ENCODE data around the gene C9orf153.
A peak's percentile ranks its signal among the peaks of the same experiment; 100 is the strongest.

Gene C9orf153

DNA sequence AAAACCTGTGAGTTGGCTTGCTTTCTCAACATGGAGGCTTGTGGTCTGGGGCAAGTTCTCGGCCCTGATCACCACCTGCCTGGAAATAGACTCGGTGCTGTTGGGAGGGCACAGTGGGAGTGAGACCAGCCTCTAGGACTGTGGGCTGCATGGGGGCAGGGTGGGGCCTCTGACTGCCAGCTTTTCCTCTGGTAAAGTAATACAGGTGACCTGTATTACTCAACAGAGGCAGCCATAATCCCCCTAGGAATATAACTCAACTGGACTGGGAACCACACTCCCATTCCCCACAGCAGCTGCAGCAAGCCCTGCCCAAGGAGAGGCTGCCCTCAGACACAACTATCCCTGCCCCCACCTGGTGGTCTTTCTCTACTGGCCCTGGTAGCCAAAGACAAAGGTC is 72.8 kb downstream of the C9orf153 start:
- Histone ChIP-seq H3K18ac (ENCODE audit: low read length) (no peak overlapping the region), H3K9me3 (replicated peaks in 1 of 2; ENCODE audit: control insufficient read depth in 2 of 2, insufficient read depth in 1 of 2, low read depth in 1 of 2, low read length in 2 of 2) (no peaks in the 10 kb centered on the region), H3K79me1 (ENCODE audit: low read depth, low read length) (no peaks in the 10 kb centered on the region), H3K4me2 (ENCODE audit: insufficient read depth, low read length, poor library complexity, severe bottlenecking) (no peak overlapping the region), H3K4ac (ENCODE audit: low read length) (no peak overlapping the region), H3K4me3 (ENCODE audit: low read length in 2 of 2) (no peak overlapping the region), H4K8ac (ENCODE audit: low read depth, low read length) (no peak overlapping the region), H2AFZ (ENCODE audit: low read length) (peak overlapping the region; percentile 68), H3K9ac (ENCODE audit: low read depth, low read length, poor library complexity) (no peak overlapping the region), H2BK15ac (ENCODE audit: low read length) (no peak overlapping the region), H2BK5ac (ENCODE audit: low read length) (no peak overlapping the region), H3K14ac (ENCODE audit: low read length) (no peak overlapping the region), H2BK120ac (ENCODE audit: low read depth, low read length) (no peak overlapping the region), H2AK5ac (ENCODE audit: low read depth, low read length) (no peak overlapping the region), H3K27ac (replicated peaks; ENCODE audit: low read length) (no peak overlapping the region), H3K23ac (ENCODE audit: low read depth, low read length, poor library complexity) (no peak overlapping the region), H2BK12ac (ENCODE audit: low read length) (no peak overlapping the region), H3K36me3 (replicated peaks in 1 of 2; ENCODE audit: control insufficient read depth in 2 of 2, insufficient read depth in 2 of 2, low read length in 2 of 2) (no peaks in the 10 kb centered on the region), H3K4me1 (ENCODE audit: control insufficient read depth in 2 of 2, insufficient read depth in 1 of 2, low read depth in 1 of 2, low read length in 2 of 2) (no peaks in the 10 kb centered on the region), H4K91ac (ENCODE audit: low read depth, low read length, poor library complexity) (no peak overlapping the region), H3K27me3 (ENCODE audit: control insufficient read depth in 3 of 3, insufficient read depth in 3 of 3, low read depth in 1 of 3, low read length in 3 of 3) (no peaks in the 10 kb centered on the region)
- DNase-seq (ENCODE audit: low spot score) = no peak
- no CpG with 5 or more reads among the region's 2 CpGs for WGBS, 2 donors (ENCODE audit: extremely low coverage in 2 of 2, insufficient read length in 2 of 2, insufficient replicate concordance in 1 of 2)

GRCh38 chr9:86185872-86186271 is 73.6 kb downstream of the C9orf153 start:
- H3K9ac ChIP-seq (ENCODE audit: low read depth, low read length, poor library complexity) = no peak overlapping the region
- H3K4me1 ChIP-seq (ENCODE audit: control insufficient read depth in 2 of 2, insufficient read depth in 1 of 2, low read depth in 1 of 2, low read length in 2 of 2) = no peaks in the 10 kb centered on the region
- no peak overlapping the region for H2BK12ac ChIP-seq (ENCODE audit: low read length)
- DNase-seq (ENCODE audit: low spot score) = no peak
- no peak overlapping the region for H2AK5ac ChIP-seq (ENCODE audit: low read depth, low read length)
- H3K4me2 ChIP-seq (ENCODE audit: insufficient read depth, low read length, poor library complexity, severe bottlenecking) = no peak overlapping the region
- no peak overlapping the region for H2BK5ac ChIP-seq (ENCODE audit: low read length)
- H3K4ac ChIP-seq (ENCODE audit: low read length) = no peak overlapping the region
- no peak overlapping the region for H3K23ac ChIP-seq (ENCODE audit: low read depth, low read length, poor library complexity)
- WGBS, 2 donors (ENCODE audit: extremely low coverage in 2 of 2, insufficient read length in 2 of 2, insufficient replicate concordance in 1 of 2) = no CpG with 5 or more reads among the region's 7 CpGs
- H3K27ac ChIP-seq (replicated peaks; ENCODE audit: low read length) = no peak overlapping the region
- H3K27me3 ChIP-seq (ENCODE audit: control insufficient read depth in 3 of 3, insufficient read depth in 3 of 3, low read depth in 1 of 3, low read length in 3 of 3) = no peaks in the 10 kb centered on the region
- H3K9me3 ChIP-seq (replicated peaks in 1 of 2; ENCODE audit: control insufficient read depth in 2 of 2, insufficient read depth in 1 of 2, low read depth in 1 of 2, low read length in 2 of 2) = no peaks in the 10 kb centered on the region
- H4K91ac ChIP-seq (ENCODE audit: low read depth, low read length, poor library complexity) = no peak overlapping the region
- peak overlapping the region; percentile 68 for H2AFZ ChIP-seq (ENCODE audit: low read length)
- no peak overlapping the region for H3K14ac ChIP-seq (ENCODE audit: low read length)
- H3K79me1 ChIP-seq (ENCODE audit: low read depth, low read length) = no peaks in the 10 kb centered on the region
- no peak overlapping the region for H4K8ac ChIP-seq (ENCODE audit: low read depth, low read length)
- H3K18ac ChIP-seq (ENCODE audit: low read length) = no peak overlapping the region
- H2BK120ac ChIP-seq (ENCODE audit: low read depth, low read length) = no peak overlapping the region
- no peak overlapping the region for H3K4me3 ChIP-seq (ENCODE audit: low read length in 2 of 2)
- H2BK15ac ChIP-seq (ENCODE audit: low read length) = no peak overlapping the region
- H3K36me3 ChIP-seq (replicated peaks in 1 of 2; ENCODE audit: control insufficient read depth in 2 of 2, insufficient read depth in 2 of 2, low read length in 2 of 2) = no peaks in the 10 kb centered on the region

GRCh38 chr9:86184138-86184524 is 75.3 kb downstream of the C9orf153 start:
- Histone ChIP-seq H3K36me3 (replicated peaks in 1 of 2; ENCODE audit: control insufficient read depth in 2 of 2, insufficient read depth in 2 of 2, low read length in 2 of 2) (no peaks in the 10 kb centered on the region), H2BK15ac (ENCODE audit: low read length) (no peak overlapping the region), H3K4me3 (ENCODE audit: low read length in 2 of 2) (no peak overlapping the region), H3K4ac (ENCODE audit: low read length) (no peak overlapping the region), H3K4me2 (ENCODE audit: insufficient read depth, low read length, poor library complexity, severe bottlenecking) (no peak overlapping the region), H2BK5ac (ENCODE audit: low read length) (no peak overlapping the region), H3K9me3 (replicated peaks in 1 of 2; ENCODE audit: control insufficient read depth in 2 of 2, insufficient read depth in 1 of 2, low read depth in 1 of 2, low read length in 2 of 2) (no peaks in the 10 kb centered on the region), H3K27ac (replicated peaks; ENCODE audit: low read length) (no peak overlapping the region), H3K18ac (ENCODE audit: low read length) (peak overlapping the region; percentile 28), H2BK12ac (ENCODE audit: low read length) (no peak overlapping the region), H3K9ac (ENCODE audit: low read depth, low read length, poor library complexity) (no peak overlapping the region), H3K27me3 (ENCODE audit: control insufficient read depth in 3 of 3, insufficient read depth in 3 of 3, low read depth in 1 of 3, low read length in 3 of 3) (no peaks in the 10 kb centered on the region), H3K23ac (ENCODE audit: low read depth, low read length, poor library complexity) (no peak overlapping the region), H3K79me1 (ENCODE audit: low read depth, low read length) (no peaks in the 10 kb centered on the region), H2AK5ac (ENCODE audit: low read depth, low read length) (no peak overlapping the region), H3K14ac (ENCODE audit: low read length) (no peak overlapping the region), H3K4me1 (ENCODE audit: control insufficient read depth in 2 of 2, insufficient read depth in 1 of 2, low read depth in 1 of 2, low read length in 2 of 2) (no peaks in the 10 kb centered on the region), H2BK120ac (ENCODE audit: low read depth, low read length) (no peak overlapping the region), H4K91ac (ENCODE audit: low read depth, low read length, poor library complexity) (no peak overlapping the region), H4K8ac (ENCODE audit: low read depth, low read length) (no peak overlapping the region), H2AFZ (ENCODE audit: low read length) (no peak overlapping the region)
- DNase-seq (ENCODE audit: low spot score) = no peak
- WGBS, 2 donors (ENCODE audit: extremely low coverage in 2 of 2, insufficient read length in 2 of 2, insufficient replicate concordance in 1 of 2) = no CpG with 5 or more reads among the region's 4 CpGs

DNA sequence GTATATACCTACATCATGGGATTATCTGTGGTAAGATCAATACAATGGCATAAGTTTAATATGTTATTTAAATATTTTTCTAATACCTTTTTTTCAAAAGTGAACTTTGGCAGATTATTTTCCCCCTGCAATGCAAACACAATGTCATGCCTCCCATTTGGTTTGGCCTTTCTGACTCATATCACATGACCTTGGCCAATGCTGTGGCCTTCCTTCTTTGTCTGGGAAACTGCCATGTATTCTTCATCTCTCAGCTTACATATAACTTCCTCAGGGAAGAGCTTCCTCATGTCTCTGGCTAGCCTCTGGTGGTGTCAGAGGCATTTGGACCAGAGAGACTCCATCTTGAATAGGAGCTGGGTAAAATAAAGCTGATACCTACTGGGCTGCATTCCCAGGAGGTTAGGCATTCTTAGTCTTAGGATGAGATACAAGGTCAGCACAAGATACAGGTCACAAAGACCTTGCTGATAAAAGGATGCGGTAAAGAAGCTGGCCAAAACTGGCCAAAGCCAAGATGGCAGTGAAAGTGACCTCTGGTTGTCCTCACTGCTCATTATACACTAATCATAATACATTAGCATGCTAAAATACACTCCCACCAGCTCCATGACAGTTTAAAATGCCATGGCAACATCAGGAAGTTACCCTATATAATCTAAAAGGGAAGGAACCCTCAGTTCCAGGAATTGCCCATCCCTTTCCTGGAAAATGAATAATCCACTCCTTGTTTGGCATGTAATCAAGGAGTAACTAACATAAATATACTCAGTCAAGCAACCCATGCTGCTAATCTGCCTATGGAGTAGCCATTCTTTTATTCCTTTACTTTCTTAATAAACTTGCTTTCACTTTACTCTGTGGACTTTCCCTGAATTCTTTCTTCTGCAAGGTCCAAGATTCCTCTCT is 76.0 kb downstream of the C9orf153 start:
- peaks cover 0 to 2% of the 10 kb centered on the region in 2 donors for H3K4me1 ChIP-seq (ENCODE audit: control insufficient read depth in 2 of 2, insufficient read depth in 1 of 2, low read depth in 1 of 2, low read length in 2 of 2)
- no peak overlapping the region for H4K8ac ChIP-seq (ENCODE audit: low read depth, low read length)
- H2BK5ac ChIP-seq (ENCODE audit: low read length) = no peak overlapping the region
- H3K4me3 ChIP-seq (ENCODE audit: low read length in 2 of 2) = no peak overlapping the region
- no peaks in the 10 kb centered on the region for H3K36me3 ChIP-seq (replicated peaks in 1 of 2; ENCODE audit: control insufficient read depth in 2 of 2, insufficient read depth in 2 of 2, low read length in 2 of 2)
- H3K23ac ChIP-seq (ENCODE audit: low read depth, low read length, poor library complexity) = no peak overlapping the region
- no peak overlapping the region for H2AK5ac ChIP-seq (ENCODE audit: low read depth, low read length)
- H2BK120ac ChIP-seq (ENCODE audit: low read depth, low read length) = no peak overlapping the region
- no peaks in the 10 kb centered on the region for H3K9me3 ChIP-seq (replicated peaks in 1 of 2; ENCODE audit: control insufficient read depth in 2 of 2, insufficient read depth in 1 of 2, low read depth in 1 of 2, low read length in 2 of 2)
- H4K91ac ChIP-seq (ENCODE audit: low read depth, low read length, poor library complexity) = no peak overlapping the region
- no peaks in the 10 kb centered on the region for H3K79me1 ChIP-seq (ENCODE audit: low read depth, low read length)
- DNase-seq (ENCODE audit: low spot score) = no peak
- no peak overlapping the region for H2BK15ac ChIP-seq (ENCODE audit: low read length)
- WGBS, 2 donors (ENCODE audit: extremely low coverage in 2 of 2, insufficient read length in 2 of 2, insufficient replicate concordance in 1 of 2) = no CpG with 5 or more reads among the region's 1 CpG
- H2AFZ ChIP-seq (ENCODE audit: low read length) = peak overlapping the region; percentile 47
- H3K27ac ChIP-seq (replicated peaks; ENCODE audit: low read length) = no peak overlapping the region
- no peak overlapping the region for H3K4me2 ChIP-seq (ENCODE audit: insufficient read depth, low read length, poor library complexity, severe bottlenecking)
- no peak overlapping the region for H3K9ac ChIP-seq (ENCODE audit: low read depth, low read length, poor library complexity)
- no peak overlapping the region for H3K18ac ChIP-seq (ENCODE audit: low read length)
- no peak overlapping the region for H3K14ac ChIP-seq (ENCODE audit: low read length)
- H2BK12ac ChIP-seq (ENCODE audit: low read length) = no peak overlapping the region
- H3K27me3 ChIP-seq (ENCODE audit: control insufficient read depth in 3 of 3, insufficient read depth in 3 of 3, low read depth in 1 of 3, low read length in 3 of 3) = no peaks in the 10 kb centered on the region
- H3K4ac ChIP-seq (ENCODE audit: low read length) = no peak overlapping the region

Measured in neuronal stem cell (in vitro differentiated cells).